Measurements from ENCODE around the gene PDK3.

- TF ChIP-seq, protein P1, sequence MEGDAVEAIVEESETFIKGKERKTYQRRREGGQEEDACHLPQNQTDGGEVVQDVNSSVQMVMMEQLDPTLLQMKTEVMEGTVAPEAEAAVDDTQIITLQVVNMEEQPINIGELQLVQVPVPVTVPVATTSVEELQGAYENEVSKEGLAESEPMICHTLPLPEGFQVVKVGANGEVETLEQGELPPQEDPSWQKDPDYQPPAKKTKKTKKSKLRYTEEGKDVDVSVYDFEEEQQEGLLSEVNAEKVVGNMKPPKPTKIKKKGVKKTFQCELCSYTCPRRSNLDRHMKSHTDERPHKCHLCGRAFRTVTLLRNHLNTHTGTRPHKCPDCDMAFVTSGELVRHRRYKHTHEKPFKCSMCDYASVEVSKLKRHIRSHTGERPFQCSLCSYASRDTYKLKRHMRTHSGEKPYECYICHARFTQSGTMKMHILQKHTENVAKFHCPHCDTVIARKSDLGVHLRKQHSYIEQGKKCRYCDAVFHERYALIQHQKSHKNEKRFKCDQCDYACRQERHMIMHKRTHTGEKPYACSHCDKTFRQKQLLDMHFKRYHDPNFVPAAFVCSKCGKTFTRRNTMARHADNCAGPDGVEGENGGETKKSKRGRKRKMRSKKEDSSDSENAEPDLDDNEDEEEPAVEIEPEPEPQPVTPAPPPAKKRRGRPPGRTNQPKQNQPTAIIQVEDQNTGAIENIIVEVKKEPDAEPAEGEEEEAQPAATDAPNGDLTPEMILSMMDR (IDR thresholded peaks at IDR 0.05; ENCODE audit: poor library complexity, severe bottlenecking): no peak
- TF ChIP-seq EP300 (conservative IDR thresholded peaks at IDR 0.05; ENCODE audit: poor library complexity, severe bottlenecking): no peak
- TF ChIP-seq EZH2 (IDR thresholded peaks at IDR 0.05; ENCODE audit: borderline replicate concordance, insufficient read depth, low read length, poor library complexity, severe bottlenecking): no peak
- TF ChIP-seq POLR2AphosphoS5 (IDR thresholded peaks at IDR 0.05): no peak
- no peak for TF ChIP-seq RAD21 (conservative IDR thresholded peaks at IDR 0.05)
- no peak for TF ChIP-seq MXI1 (conservative IDR thresholded peaks at IDR 0.05; ENCODE audit: poor library complexity, severe bottlenecking)
- TF ChIP-seq REST (IDR thresholded peaks at IDR 0.05; ENCODE audit: borderline replicate concordance): no peak
- TF ChIP-seq TAF1 (IDR thresholded peaks at IDR 0.05; ENCODE audit: low read depth): no peak
- no peak for TF ChIP-seq SMC3 (conservative IDR thresholded peaks at IDR 0.05; ENCODE audit: poor library complexity)
Measured at GRCh38 chrX:24575496-24575895, 110.4 kb downstream of the PDK3 start.
